Measurements from ENCODE around the gene DGCR2. TPM values are rescaled to one million over a fixed set of nuclear protein-coding genes. Genes with fewer than 3 reads are reported as not detected.

Gene DGCR2
- total and polyA plus RNA-seq, 10 of the 15 experiments (the other 5 are each of a cell fraction or from before 2014, with no cell fraction given): 0.19 to 28.4 (median 16.0) TPM

DNA sequence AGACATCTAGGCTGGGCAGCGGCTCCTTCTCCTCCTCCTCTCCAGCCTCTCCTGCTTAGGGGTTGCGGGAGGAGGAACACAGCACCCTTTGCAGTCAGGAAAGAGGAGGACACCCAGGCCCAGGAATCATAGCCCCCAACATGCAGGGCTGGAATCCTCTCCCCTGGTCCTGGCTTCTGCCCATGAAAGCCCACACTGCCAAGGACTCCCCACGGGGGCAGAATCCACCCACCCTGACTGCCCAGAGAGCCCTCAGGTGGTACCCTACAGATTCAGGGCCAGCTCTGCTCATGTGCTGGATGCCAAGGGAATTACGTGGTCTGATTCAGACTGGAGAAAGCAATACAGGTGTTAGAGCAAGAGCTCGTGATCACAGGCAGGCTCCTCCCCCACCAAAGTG, 17.8 kb upstream of the DGCR2 start:
- RAD21 ChIA-PET (ENCODE audit: unreplicated experiment): no interaction called here
- SMC1A ChIA-PET (ENCODE audit: uncharacterized antibody, unreplicated experiment): no interaction called here

More for the DNA sequence above, 17.8 kb upstream of the DGCR2 start:
- peaks cover 13% of the 10 kb centered on the region for H3K79me2 ChIP-seq (ENCODE audit: control insufficient read depth, insufficient read depth, low read length)
- ATAC-seq (no peak), FAIRE-seq (no peak), DNase-seq (ENCODE audit: low read depth, low spot score) (no peak)
- H4K20me1 ChIP-seq (ENCODE audit: control insufficient read depth, insufficient read depth): no peaks in the 10 kb centered on the region
- no TSS peak for BruUV-seq (replicated peaks)
- no peak overlapping the region for H3K27ac ChIP-seq (ENCODE audit: control insufficient read depth, insufficient read depth)
- H3K27me3 ChIP-seq (replicated peaks in 1 of 2; ENCODE audit: control insufficient read depth in 2 of 2, insufficient read depth in 2 of 2, low read length in 1 of 2): no peaks in the 10 kb centered on the region
- WGBS (ENCODE audit: insufficient coverage, insufficient replicate concordance, low lambda C conversion rate, missing lambda C conversion rate): 89% methylated on average over 5 of the region's 5 CpGs
- intact Hi-C loops (cut with micrococcal nuclease; ENCODE audit: unreplicated experiment): no loop called here
- in situ Hi-C loops (cut with MboI): no loop called here
- no peak overlapping the region for H2AFZ ChIP-seq (ENCODE audit: control insufficient read depth, low read depth, low read length)
- TF ChIP-seq, protein P1, sequence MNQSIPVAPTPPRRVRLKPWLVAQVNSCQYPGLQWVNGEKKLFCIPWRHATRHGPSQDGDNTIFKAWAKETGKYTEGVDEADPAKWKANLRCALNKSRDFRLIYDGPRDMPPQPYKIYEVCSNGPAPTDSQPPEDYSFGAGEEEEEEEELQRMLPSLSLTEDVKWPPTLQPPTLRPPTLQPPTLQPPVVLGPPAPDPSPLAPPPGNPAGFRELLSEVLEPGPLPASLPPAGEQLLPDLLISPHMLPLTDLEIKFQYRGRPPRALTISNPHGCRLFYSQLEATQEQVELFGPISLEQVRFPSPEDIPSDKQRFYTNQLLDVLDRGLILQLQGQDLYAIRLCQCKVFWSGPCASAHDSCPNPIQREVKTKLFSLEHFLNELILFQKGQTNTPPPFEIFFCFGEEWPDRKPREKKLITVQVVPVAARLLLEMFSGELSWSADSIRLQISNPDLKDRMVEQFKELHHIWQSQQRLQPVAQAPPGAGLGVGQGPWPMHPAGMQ (IDR thresholded peaks at IDR 0.05; ENCODE audit: borderline replicate concordance): no peak
- TF ChIP-seq DPF2 (IDR thresholded peaks at IDR 0.05) (no peak), BMI1 (IDR thresholded peaks at IDR 0.05; ENCODE audit: borderline replicate concordance) (no peak), ESRRA (IDR thresholded peaks at IDR 0.05; ENCODE audit: low read length) (no peak), WRNIP1 (IDR thresholded peaks at IDR 0.05; ENCODE audit: borderline replicate concordance, low read depth, low read length) (no peak), SMARCA5 (IDR thresholded peaks at IDR 0.05) (no peak), RCOR1 (conservative IDR thresholded peaks at IDR 0.05; ENCODE audit: low read depth, low read length) (no peak), RFX5 (IDR thresholded peaks at IDR 0.05; ENCODE audit: low read depth, low read length) (no peak), IKZF1 (conservative IDR thresholded peaks at IDR 0.05) (no peak), RUNX3 (IDR thresholded peaks at IDR 0.05; ENCODE audit: low read length) (no peak), TARDBP (IDR thresholded peaks at IDR 0.05; ENCODE audit: borderline replicate concordance) (no peak)
- TF ChIP-seq, protein P2, sequence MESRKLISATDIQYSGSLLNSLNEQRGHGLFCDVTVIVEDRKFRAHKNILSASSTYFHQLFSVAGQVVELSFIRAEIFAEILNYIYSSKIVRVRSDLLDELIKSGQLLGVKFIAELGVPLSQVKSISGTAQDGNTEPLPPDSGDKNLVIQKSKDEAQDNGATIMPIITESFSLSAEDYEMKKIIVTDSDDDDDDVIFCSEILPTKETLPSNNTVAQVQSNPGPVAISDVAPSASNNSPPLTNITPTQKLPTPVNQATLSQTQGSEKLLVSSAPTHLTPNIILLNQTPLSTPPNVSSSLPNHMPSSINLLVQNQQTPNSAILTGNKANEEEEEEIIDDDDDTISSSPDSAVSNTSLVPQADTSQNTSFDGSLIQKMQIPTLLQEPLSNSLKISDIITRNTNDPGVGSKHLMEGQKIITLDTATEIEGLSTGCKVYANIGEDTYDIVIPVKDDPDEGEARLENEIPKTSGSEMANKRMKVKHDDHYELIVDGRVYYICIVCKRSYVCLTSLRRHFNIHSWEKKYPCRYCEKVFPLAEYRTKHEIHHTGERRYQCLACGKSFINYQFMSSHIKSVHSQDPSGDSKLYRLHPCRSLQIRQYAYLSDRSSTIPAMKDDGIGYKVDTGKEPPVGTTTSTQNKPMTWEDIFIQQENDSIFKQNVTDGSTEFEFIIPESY (IDR thresholded peaks at IDR 0.05): no peak
- TF ChIP-seq, protein P3, sequence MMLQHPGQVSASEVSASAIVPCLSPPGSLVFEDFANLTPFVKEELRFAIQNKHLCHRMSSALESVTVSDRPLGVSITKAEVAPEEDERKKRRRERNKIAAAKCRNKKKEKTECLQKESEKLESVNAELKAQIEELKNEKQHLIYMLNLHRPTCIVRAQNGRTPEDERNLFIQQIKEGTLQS (IDR thresholded peaks at IDR 0.05; ENCODE audit: borderline replicate concordance, extremely low read depth, low read depth, low read length): no peak
- no peak overlapping the region for H3K4me3 ChIP-seq
- no peak overlapping the region for H3K4me2 ChIP-seq (ENCODE audit: control insufficient read depth, insufficient read depth)
- H3K9me3 ChIP-seq (replicated peaks; ENCODE audit: control insufficient read depth, insufficient read depth, low read length): no peaks in the 10 kb centered on the region
- no peak overlapping the region for H3K9ac ChIP-seq (ENCODE audit: control insufficient read depth, insufficient read depth, low read length)
- peaks cover 14 to 17% of the 10 kb centered on the region in 2 experiments for H3K36me3 ChIP-seq (ENCODE audit: control insufficient read depth in 2 of 2, insufficient read depth in 2 of 2, low read length in 1 of 2)
- H3K4me1 ChIP-seq (ENCODE audit: control insufficient read depth, insufficient read depth, low read length): peaks cover 4% of the 10 kb centered on the region
- ChIA-PET CTCF (no interaction called here), POLR2A (no interaction called here)
